GM21528 (cell line): Measurements from ENCODE around the gene TXLNA.

Source experiments
- ATAC-seq: cut with Tn5 transposase; IDR thresholded peaks from one replicate; pipeline ENCODE4 v1.9.1; 2021; ENCODE audit warnings: mild to moderate bottlenecking, moderate library complexity; ENCODE audit not compliant: unreplicated experiment, low FRiP score

TXLNA gene

GRCh38 chr1:32242341-32242851, 62.9 kb downstream of the TXLNA start:
- ATAC-seq = no peak

GRCh38 chr1:32246888-32247273, 67.4 kb downstream of the TXLNA start, which contains the start of gene FAM167B:
TSS of gene FAM167B (plus strand) at chr1:32247222. CDS start at chr1:32247422, 200 bp downstream.
- no peak for ATAC-seq

- no peak for ATAC-seq
These were observed 68.0 kb downstream of the TXLNA start for GRCh38 chr1:32247452-32247851.
